GM18858 (cell line): ENCODE data around the gene MASP1.

Experiments used
- ATAC-seq: cut with Tn5 transposase; IDR thresholded peaks from one replicate; pipeline ENCODE4 v1.9.1; 2021; ENCODE audit not compliant: unreplicated experiment

MASP1 gene

DNA sequence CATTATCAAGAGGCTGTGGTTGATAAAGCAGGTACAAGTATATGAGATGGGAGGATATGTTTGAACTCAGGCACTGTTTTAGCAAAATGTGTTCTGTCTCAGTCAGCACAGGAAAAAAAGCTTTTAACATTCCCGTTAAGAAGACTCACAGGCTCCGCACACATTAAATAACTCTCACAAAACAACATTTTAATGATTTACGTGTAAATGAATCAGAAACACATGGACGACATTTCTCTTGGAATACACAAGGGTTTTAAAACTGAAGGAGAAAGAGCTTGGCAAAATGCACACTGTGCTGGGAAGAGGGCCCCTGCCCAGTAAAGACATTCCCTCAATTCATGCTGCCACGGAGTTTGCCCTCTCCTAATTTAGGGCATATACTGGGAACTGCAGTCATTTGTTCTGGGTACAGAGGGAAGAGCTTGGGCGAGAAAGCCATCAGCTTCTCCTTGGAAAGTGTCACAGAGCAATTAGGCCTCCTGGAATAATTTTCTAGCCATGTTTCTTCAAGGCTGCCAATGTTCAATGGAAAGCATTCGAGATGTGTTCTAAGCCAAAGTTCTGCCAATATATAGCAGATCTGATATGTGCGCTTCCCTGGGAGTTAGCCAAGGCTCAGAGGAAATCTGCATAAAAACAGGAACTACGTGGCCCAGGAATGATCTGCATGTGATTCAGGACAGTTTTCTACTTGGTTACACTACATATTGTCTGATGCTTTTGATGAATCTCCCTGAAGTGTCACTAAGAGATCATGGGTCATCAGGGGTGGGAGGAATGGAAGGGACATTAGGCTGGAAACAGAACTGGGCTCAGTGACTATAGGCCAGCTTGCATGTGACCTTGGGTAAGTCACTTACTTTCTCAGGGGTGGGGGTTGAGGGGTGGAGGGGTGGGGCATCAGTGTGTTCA, 2.2 kb upstream of the MASP1 start:
- no peak for ATAC-seq

DNA sequence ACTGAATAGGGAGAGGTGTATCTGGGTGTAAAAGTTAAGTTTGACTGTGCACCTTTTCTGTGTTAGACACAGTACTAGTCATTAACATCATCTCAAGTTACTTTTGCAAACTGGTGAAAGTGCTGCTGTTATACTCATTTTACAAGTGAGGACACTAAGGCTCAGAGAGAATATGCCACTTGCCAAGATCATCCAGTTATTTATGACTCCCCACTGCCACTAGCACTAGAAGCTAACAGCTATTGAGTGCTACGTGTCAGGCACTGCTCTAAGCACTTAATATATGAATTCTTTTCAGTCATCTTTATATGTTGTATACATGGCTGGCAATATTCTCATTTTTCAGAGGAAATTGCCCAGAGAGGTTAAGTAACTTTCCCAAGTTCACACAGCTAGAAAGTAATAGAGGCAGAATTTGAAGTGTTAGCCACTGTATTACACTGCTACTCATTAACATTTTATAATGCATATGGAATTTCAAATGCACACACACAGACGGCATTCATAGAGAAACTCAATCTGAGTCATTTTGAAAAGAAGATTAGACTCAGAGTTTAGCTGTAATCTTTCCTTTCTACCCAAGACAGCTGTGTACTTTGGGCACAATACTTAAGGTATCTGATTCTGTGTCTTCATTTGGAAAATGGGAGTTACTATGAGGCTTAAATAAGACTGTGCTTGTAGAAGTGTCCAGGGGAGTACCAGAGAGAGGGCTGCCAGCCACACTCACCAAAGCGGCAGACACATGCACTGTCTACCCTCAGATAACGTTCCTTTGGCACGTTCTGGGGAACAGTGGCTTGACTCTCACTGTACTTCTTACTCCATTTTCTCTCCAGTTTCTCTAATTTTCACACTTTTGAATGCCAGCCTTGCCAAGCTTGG, 1.3 kb upstream of the MASP1 start:
- ATAC-seq = no peak

DNA sequence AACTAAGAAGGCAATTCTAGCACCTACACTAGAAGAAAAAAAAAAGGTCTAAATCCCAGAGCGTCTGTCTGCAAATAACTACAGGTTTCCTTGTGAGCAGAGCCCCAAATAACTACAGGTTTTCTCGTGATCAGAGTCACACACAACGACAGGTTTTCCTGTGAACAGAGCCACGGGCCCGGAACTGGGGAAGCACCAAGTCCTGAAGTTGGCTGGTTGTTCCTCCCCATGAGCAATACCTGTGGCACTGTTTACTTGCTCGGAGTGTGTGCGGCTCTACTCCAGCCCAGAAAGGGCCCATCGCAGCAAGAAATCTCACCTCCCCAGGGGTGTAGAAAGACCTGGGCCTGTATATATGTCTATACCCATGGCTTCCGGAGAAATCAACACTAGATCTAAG, 644 bp upstream of the MASP1 start:
- no peak for ATAC-seq

DNA sequence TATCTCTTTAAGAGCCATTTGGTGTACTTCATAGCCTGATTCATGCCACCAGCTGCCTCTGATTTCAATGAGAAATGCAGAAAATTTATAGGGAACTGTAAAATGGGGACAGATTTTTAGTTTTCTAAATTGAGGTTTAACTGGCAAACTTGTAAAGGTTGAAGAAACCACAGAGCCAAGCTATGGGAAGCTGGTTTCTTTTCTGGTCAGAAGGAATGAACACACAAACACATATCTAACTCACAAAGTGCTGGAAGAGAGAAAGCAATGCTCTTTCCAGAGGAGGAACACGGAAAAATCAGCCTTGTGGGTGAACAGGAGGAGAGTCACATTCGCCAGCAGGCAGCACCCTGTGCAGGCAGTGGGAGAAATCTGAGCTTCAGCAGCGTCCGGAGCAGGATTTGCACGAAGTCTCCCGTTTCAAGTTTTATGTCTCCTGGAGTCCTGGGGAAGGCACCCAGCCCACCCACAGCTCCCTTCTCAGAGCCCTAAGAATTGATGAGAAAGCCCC, 481 bp downstream of the MASP1 start:
- no peak for ATAC-seq

DNA sequence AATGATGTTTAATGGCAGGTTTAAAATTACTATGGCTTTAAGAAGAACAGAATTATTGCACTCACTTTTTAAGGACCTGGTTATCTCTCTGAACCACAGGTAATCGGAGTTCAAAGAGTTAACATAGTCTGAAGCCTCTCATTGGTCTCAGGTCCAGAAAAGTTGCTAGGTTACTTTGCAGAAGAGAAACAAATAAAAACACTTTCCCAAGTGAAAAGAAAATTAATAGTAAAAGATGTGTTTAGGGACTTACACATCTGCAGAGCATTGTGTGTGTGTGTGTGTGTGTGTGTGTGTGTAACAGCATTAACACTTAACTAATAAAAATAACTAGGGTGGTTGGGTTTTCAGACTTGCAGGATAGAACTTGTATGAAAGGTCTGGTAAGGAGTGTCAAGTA, 1.0 kb downstream of the MASP1 start:
- no peak for ATAC-seq

DNA sequence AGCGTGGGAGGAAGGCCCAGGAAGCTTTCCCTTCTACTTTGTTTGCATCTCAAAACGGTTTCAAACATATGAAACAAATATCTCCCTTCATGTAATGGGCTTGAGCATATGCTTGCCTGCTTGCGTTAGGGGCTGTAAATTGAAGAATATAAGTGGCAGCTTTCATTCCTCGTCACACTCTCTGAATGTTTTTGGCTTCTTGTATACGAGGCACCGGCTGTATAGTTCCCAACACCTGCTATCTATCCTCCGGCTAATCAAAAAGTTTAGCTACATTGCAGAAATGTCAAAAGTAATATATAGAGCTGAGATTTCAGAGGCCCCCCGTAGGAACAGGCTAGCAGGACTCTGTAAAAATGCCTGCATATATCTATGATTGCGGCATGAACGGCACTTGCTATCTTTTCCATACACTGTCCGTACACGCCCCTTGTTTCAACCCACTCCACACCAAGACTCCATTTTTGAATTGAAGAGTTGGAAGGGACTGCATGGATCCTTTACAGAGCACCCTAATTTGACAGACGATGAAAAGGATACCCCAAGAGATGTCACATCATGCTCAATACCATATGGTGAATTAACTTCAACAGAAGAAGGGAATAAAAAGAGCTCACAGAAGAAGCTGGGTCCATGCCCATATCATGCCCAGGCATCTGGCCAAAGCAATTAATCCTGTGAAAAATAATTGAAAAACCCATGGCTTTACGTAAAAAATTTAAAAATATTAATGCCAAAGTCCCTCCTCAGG, 2.5 kb downstream of the MASP1 start:
- ATAC-seq = no peak

DNA sequence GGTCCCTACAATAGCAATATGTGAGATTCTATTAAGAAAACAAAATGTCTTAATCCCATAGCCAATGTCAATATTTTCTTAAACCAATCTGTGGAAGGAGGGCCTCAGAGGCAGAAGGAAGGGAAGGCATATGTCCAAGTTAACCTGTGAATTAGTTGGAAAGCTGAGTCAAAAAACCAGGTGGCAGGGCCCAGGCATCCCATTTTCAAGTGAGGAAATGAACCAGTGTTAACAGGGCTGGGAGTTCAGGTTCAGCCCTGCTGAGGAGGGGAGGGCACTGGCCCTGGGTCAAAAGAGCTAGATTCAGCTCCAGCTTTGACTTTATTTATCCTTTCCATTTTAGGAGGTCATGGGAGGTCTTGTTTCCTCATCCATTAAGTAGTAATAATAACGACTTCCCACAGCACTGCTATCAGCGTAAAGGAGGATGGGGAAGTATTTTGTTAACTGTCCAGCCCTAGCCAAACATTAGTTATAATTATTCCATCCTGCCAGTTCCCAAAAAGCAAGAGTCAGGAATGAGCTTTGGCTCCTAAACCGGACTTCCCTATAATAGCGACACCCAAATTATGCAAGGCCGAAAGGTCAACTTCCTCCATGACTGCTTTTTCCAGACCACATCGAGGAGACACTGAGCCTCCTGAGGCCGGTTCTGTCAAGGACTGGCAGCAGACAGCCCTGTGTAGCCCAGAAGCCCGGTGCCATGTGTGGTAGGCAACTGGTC, 3.2 kb downstream of the MASP1 start:
- ATAC-seq = no peak

DNA sequence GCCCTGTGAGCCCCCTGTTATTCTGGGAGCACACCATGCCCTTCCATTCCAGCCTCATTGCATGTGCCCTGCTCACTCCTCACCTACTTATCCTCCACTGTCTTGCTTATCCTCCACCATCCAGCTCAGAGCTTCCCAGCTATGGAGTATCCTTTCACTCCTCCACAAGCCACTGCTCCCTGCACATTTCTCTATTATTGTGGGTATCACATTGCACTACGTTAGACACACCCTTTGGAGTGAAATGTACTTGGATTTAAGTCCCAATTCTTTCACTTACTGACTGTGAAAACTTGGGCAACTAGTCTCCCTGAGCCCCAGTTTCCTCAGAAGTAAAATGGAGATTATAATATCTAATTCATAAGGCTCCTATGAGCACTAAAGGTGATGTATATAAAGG, 4.3 kb downstream of the MASP1 start:
- no peak for ATAC-seq

DNA sequence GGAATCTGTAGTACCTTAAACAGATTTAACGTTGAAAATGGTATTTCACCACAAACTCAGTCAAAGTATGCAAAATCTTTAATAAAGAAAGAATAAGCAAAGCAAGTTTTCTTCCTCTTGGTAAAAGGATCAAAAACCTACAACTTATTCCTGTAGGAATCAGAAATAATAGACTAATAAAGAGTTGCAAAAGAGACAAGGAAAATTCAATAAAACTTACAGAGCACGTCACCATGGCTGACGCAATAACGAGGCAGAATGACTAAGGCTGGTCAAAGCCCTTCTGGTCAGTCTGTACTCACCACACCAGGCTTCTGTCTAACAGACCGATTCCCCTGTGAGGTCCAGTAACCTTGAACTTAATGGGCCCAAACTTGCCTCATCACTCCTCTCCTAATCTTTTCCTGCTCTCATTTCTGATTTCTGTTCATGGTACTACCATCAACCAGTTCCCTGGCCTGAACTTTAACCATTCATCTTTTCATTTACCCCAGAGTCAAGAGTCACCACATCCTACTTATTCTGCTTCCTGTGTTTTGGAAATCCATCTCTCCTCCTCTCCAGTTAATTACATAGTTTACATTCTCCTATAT, 5.0 kb downstream of the MASP1 start:
- ATAC-seq = no peak

DNA sequence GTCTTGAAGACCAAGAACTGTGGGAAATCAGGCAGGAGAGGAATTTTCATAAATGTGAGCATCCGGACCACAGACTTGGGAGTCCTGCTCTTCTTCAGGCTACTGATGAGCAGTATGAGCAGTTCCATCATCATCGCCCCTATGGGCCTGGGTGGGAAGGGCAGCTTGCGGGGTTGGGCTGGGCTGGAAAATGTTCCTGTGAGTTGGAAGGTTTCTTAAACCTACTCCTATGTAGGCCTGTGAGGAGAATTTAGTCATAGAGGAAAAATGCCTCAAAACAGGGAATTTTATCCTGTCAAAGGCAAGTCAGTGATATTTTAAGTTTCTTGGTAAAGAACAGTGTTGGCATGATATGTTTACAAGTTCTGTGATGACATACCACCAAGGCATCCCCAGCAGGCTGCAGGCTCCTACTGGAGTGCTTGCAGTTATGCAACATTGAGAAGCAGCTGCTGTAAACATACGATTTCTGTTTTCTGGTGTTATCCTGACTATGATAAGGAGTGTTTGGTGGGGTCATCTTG, 10.3 kb downstream of the MASP1 start:
- no peak for ATAC-seq

DNA sequence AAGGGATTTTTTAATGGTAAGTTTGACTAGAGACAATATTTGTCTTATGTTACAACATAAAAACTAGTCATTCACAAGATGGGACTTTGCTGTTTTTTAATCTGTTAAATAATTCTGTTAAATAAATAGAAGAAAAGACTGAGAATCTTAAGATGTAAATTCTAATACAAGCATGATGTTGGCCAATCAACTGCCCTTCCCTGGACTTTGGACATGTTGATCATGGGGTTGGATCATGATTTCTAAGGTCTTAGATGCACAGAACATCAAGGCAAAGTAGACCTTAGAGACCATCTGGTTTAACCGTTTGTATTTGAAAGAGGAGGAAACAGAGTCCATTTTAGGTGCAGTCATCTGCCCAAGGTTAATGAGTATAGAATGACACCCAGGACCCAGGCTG, 10.9 kb downstream of the MASP1 start:
- ATAC-seq = no peak

DNA sequence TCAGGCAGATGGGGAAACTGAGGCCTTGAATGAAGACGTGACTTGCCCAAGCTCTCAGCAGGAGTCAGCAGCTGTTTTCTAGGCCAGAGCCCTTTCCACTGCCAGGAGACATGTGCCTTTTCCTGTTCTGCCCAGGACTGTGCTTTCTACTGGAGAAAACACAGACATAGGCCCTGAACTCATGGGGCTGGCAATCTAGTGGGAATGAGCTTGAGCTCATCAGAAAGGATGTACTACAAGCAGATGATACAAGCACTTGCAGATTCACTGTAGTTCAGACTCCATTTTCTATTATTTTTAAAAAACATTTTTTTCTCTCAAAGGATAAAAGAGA, 14.4 kb downstream of the MASP1 start:
- no peak for ATAC-seq

DNA sequence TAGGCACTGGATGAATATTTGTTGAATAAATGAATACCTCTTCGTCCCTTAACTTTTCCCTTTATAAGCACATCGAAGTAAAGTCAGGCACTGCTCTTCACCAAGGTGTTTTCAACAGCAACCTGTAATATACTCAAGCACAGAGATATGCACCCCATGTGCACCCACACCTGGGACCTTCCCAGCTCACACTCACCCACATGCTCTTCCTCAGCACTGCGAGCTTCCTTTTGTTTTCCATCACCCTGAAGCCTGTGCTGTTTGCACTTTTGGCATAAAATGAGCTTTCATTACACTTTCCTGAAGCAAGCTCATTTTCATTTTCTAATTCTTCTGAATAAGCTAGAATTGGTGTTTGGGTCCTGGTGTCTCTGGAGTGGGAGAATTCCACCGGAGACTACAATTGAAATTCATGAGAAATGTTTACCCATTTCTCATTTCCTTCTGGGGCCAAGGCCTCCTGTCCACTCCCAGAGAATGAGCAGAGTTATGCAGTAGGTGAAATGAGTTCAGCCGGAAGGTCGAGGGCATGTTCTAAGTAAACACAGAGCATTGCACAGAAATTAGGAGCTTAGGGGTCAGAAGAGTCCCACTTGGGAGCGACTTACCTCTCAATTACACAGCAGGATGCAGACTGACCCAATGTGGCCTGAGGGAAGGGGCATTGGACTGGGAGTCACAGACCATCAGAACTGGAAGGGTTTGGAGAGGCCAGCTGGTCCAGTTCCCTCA, 15.0 kb downstream of the MASP1 start:
- no peak for ATAC-seq

DNA sequence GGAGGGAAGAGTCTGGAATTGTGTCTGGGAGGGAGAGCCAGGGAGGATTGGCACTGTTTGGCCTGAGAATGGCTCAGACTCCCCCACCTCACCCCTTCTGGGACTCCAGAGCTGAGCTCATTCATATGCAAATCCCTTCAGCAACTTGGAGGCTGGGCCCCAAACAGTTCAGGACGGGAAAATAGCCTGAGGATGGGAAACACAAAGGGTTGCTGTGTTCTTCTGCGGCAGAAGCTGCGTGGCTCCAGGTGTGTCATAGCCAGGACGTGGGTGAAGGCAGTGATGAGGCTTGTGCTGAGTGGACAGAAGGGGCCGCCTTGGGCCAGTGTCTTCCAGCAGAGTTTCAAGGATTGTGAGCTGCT, 16.6 kb downstream of the MASP1 start:
- no peak for ATAC-seq

DNA sequence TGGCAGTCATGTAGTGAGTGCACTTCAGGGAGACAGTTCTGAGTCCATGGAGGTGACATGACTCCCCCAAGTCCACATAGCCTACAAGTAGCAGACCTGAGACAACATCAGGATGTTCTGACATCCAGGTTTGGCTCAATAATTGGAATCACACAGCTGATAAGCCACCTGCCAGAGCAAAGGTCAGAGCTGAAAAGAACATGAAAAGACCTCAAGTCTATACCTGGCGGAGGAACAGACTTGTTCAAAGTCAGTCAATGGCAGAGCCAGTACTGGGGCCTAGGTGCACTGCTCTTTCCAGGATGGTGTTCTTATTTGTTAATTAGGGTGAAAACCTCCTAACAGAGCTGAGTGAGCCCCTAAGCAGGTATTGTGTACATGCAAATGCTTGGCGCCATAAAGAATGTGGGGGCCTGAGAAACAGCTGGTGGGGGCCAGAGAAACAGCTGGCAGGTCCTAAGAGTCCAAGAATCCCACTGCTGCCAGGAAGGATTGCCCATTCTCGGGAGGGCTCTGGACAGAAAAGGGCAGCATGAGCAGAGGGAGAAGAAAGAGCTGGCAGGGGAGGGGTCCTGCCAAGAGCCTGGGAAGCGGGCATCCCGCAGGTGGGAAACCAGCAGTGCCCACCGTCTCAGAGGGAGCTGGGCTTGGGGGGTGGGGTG, 17.1 kb downstream of the MASP1 start:
- no peak for ATAC-seq

DNA sequence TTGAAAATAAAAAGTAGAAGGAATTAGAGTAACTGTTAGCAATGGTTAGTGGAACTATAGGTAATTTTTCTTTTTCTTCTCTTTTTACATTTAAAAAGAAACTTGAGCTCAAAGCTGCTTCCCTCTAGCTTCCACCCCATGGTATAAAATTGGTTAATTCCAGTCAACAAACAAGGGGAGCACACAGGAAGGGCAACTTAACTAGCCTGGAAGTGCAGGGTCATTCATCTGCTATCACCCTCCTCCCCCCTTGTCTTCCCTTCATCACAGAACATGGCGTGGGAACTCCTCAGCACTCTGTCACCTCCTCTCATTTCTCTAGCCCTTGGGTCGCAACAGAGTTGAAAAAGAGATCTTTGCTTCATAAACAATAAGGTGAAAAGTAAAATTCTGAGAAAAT, 20.0 kb downstream of the MASP1 start:
- ATAC-seq = no peak

DNA sequence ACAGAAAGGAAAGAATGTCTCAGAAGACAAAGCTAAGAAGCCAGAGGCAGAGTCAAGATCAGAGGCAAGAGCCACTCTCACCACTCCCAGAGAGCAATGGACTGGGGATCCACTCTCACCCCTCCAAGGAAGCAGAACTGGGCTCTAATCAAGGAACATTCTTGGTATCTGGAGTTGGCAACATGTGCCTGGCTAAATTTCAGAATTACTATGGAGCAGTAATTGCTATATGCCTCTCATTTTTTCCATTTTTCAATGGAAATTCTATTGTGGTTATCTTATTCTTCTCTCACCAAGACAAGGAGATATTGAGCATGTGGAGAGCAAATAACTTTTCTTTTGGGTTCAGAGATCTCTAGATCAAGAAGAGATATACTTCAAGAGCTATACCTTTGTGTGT, 22.1 kb downstream of the MASP1 start:
- no peak for ATAC-seq

DNA sequence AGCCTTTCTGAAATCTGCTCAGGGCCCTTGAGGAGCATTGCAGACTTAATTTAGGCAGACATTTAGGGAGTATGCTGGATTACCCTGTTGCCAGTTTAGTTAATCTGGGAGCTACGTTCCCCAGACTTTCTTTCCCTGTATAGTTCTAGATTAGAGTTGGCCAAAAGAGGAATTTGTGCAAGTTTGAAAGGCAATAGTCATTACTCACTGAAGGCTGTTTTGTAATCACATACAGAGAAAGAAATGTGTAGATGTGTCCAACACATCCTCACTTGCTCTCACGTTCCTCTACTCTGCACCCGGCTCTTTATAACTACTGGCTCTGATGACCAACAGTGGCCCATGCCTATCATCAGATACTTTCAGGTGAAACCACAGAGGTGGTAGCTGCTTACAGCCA, 24.2 kb downstream of the MASP1 start:
- ATAC-seq = no peak

DNA sequence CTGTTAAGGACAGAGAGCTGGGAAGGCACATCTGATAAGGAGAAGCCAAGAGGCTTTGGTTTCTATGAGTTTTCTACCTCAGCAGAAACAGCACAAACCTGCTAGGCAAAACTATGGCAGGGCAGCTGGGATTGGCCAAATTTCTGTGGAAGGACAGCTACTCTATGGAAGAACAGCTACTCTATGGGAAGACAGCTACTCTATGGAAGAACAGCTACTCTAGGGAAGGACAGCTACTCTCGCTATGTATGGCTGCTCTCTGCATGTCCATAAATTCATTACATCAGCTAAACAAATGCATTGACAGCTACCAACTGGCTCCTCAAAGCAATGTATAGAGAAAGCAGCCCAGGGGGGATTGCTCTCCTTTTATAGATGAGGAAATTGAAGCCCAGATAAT, 24.8 kb downstream of the MASP1 start:
- no peak for ATAC-seq
